Suprapubic skin (tissue), 3 donors: ENCODE data around the gene GAL3ST1.
"Not testable (repeated sequence)": the region's sequence is repeated elsewhere in the genome, so short reads cannot be mapped to it uniquely, and the experiment has no call there.

Source experiments
- EP300 ChIP-seq: sonication (generic); formaldehyde crosslinking; IDR thresholded peaks from one replicate; pipeline ENCODE4 v1.6.1; 2017; ENCODE audit warnings: antibody characterized with exemption
- TF ChIP-seq, protein P1 (sequence below), 2 donors: fragments of 200-600 bp in 1 of 2; fragments of 450-650 bp in 1 of 2; sonication (generic) in 1 of 2; IDR thresholded peaks; one replicate each; pipeline ENCODE4 v1.5.1; 2016 to 2019; ENCODE audit warnings: antibody characterized with exemption in 2 of 2, mild to moderate bottlenecking in 1 of 2, moderate library complexity in 1 of 2

DNA sequence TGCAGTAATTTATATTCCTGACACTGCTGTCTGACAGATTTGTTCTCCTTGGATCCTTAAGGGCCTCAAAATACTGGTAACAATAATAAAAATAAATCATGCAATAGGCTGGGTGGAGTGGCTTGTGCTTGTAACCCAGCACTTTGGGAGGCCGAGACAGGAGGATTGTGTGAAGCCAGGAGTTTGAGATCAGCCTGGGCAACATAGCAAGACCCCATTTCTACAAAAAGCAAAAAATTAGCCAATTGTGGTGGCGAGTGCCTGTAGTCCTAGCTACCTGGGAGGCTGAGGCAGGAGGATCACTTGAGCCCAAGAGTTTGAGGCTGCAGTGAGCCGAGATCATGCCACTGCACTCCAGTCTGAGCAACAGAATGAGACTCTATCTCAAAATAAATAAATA lies 22.7 kb downstream of the GAL3ST1 start:
- not testable (repeated sequence) for TF ChIP-seq EP300
- TF ChIP-seq, protein P1, sequence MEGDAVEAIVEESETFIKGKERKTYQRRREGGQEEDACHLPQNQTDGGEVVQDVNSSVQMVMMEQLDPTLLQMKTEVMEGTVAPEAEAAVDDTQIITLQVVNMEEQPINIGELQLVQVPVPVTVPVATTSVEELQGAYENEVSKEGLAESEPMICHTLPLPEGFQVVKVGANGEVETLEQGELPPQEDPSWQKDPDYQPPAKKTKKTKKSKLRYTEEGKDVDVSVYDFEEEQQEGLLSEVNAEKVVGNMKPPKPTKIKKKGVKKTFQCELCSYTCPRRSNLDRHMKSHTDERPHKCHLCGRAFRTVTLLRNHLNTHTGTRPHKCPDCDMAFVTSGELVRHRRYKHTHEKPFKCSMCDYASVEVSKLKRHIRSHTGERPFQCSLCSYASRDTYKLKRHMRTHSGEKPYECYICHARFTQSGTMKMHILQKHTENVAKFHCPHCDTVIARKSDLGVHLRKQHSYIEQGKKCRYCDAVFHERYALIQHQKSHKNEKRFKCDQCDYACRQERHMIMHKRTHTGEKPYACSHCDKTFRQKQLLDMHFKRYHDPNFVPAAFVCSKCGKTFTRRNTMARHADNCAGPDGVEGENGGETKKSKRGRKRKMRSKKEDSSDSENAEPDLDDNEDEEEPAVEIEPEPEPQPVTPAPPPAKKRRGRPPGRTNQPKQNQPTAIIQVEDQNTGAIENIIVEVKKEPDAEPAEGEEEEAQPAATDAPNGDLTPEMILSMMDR (IDR thresholded peaks at IDR 0.05), result not testable (repeated sequence)
